Psoas muscle (tissue), 8 donors: ENCODE data around the gene TMEM239. TPM values are rescaled to one million over a fixed set of nuclear protein-coding genes. Genes with fewer than 3 reads are reported as not detected.

ENCODE experiments used
- ATAC-seq, 4 donors: fragments of 200-7000 bp; cut with Tn5 transposase; one replicate each; pipeline ENCODE4 v1.9.1; 2020; ENCODE audit warnings: moderate library complexity in 3 of 4, mild to moderate bottlenecking in 2 of 4
- DNase-seq, 2 donors: peaks; one replicate each; pipeline ENCODE4 v3.0.0-alpha.2; 2020
- H3K27ac ChIP-seq: fragments of 200-600 bp; one replicate; pipeline ENCODE4 v1.8.0; 2022
- H3K27me3 ChIP-seq, 3 donors: fragments of 200-600 bp in 1 of 3; one replicate each; pipeline versions ENCODE4 v1.6.1 to v1.8.0; 2013 to 2022; ENCODE audit warnings: low read length in 2 of 3, mild to moderate bottlenecking in 2 of 3, moderate library complexity in 1 of 3; ENCODE audit not compliant: insufficient read depth in 3 of 3
- H3K36me3 ChIP-seq, 2 donors: fragments of 200-600 bp in 1 of 2; one replicate each; pipeline versions ENCODE4 v1.6.1 to v1.8.0; 2013 to 2022; ENCODE audit warnings: low read depth in 1 of 2, mild to moderate bottlenecking in 1 of 2, moderate library complexity in 1 of 2; ENCODE audit not compliant: insufficient read depth in 1 of 2
- H3K4me1 ChIP-seq: fragments of 200-600 bp; one replicate; pipeline ENCODE4 v1.8.0; 2022
- H3K4me3 ChIP-seq: fragments of 200-600 bp; one replicate; pipeline ENCODE4 v1.8.0; 2022; ENCODE audit warnings: mild to moderate bottlenecking
- H3K9me3 ChIP-seq: fragments of 200-600 bp; one replicate; pipeline ENCODE4 v1.8.0; 2022
- CTCF ChIP-seq: fragments of 200-600 bp; IDR thresholded peaks from one replicate; pipeline ENCODE4 v1.8.0; 2022; ENCODE audit warnings: antibody characterized with exemption
- WGBS, 3 donors: extraction: QIAGEN DNeasy Blood & Tissue Kit; methylation state at CpG; one replicate each; pipeline versions ENCODE4 v1.1.6 to v1.1.7; 2013; 5-methylcytosine and 5-hydroxymethylcytosine counted together
- intact Hi-C, 2 donors: fragments of 100-400 bp; cut with DNase I; formaldehyde crosslinking; loops; one replicate each; pipeline versions ENCODE4 v1.11.0 to v1.14.2; 2022
- polyA plus RNA-seq, 3 donors: library from polyadenylated mRNA; stranded (reverse); fragments of 200-250 nt; gene quantifications; one replicate each; pipeline ENCODE4 v1.2.3, GENCODE V29; 2013
- total RNA-seq, 4 donors: library from RNA; stranded (reverse); fragmentation: NEBNext Ultra II Directional in 2 of 4; extraction: Animal tissue kit (Norgen Biotek cat#: 25700) in 2 of 4; gene quantifications; one replicate each; pipeline versions ENCODE4 v1.2.1 to v1.2.4, GENCODE V29; 2021 to 2023
- donor health status: healthy with polysubstance abuse.
- donor health status: DM: no; HTN: no; CAD: no; lungs with moderate emphysema.
- donor health status: Bipolar disorder and iron deficiency.
- donor health status: healthy.
- donor health status: DM: yes; HTN: yes; CAD: no.
- donor health status: DM: no; HTN: no; CAD: no.
- donor health status: DM: no; HTN: no; CAD: no.
- donor health status: DM: yes; HTN: yes; CAD: no.

The TMEM239 gene
- total and polyA plus RNA-seq, 7 donors, result not detected

- 73 to 78% (median 76%) methylated on average over 6 of the region's 6 CpGs for WGBS, 3 donors
- TF ChIP-seq CTCF, result no peak
- ATAC-seq, result no peak
- Histone ChIP-seq H3K27ac (no peak overlapping the region), H3K27me3 (peaks cover 0 to 80% (median 33%) of the 10 kb centered on the region in 3 donors), H3K9me3 (no peaks in the 10 kb centered on the region), H3K4me1 (no peaks in the 10 kb centered on the region), H3K4me3 (no peak overlapping the region), H3K36me3 (no peaks in the 10 kb centered on the region)
- no peak for DNase-seq
- intact Hi-C loops, result no loop called here
Measured at GRCh38 chr20:2798814-2799213, 17.4 kb upstream of the TMEM239 start.

GRCh38 chr20:2799271-2799670, 16.9 kb upstream of the TMEM239 start:
- no peak for TF ChIP-seq CTCF
- Histone ChIP-seq H3K27ac (no peak overlapping the region), H3K4me3 (peak overlapping the region; percentile 28), H3K27me3 (peaks cover 0 to 80% (median 33%) of the 10 kb centered on the region in 3 donors), H3K4me1 (no peaks in the 10 kb centered on the region), H3K9me3 (no peaks in the 10 kb centered on the region), H3K36me3 (no peaks in the 10 kb centered on the region)
- DNase-seq (no peak), ATAC-seq (no peak)
- intact Hi-C loops, result no loop called here
- 22 to 37% (median 26%) methylated on average over 9 of the region's 9 CpGs for WGBS, 3 donors

GRCh38 chr20:2799688-2800520, 16.3 kb upstream of the TMEM239 start:
- intact Hi-C loops, result no loop called here
- 1 to 3% (median 2%) methylated on average over 52 to 61 of the region's 61 CpGs for WGBS, 3 donors
- no peak overlapping the region for H3K27ac ChIP-seq
- no peaks in the 10 kb centered on the region for H3K36me3 ChIP-seq
- TF ChIP-seq CTCF, result no peak
- no peaks in the 10 kb centered on the region for H3K4me1 ChIP-seq
- H3K9me3 ChIP-seq, result no peaks in the 10 kb centered on the region
- peaks cover 0 to 84% (median 33%) of the 10 kb centered on the region in 3 donors for H3K27me3 ChIP-seq
- ATAC-seq (no peak), DNase-seq (no peak)
- H3K4me3 ChIP-seq, result peak overlapping the region; percentile 28

- H3K27me3 ChIP-seq, result peaks cover 0 to 86% (median 32%) of the 10 kb centered on the region in 3 donors
- H3K27ac ChIP-seq, result no peak within 1 kb of the TSS
- WGBS, 3 donors, result 2 to 4% (median 2%) methylated on average over 24 to 52 of the region's 52 CpGs
- DNase-seq (no peak), ATAC-seq (no peak)
- no peak for TF ChIP-seq CTCF
- intact Hi-C loops, result no loop called here
- no peaks in the 10 kb centered on the region for H3K4me1 ChIP-seq
- H3K4me3 ChIP-seq, result peak within 1 kb of the TSS; percentile 28
- no peaks in the 10 kb centered on the region for H3K36me3 ChIP-seq
- no peaks in the 10 kb centered on the region for H3K9me3 ChIP-seq
Measured at GRCh38 chr20:2800521-2801285, 15.5 kb upstream of the TMEM239 start, which contains the start of gene CPXM1. TSS of gene CPXM1 (minus strand) at chr20:2800627. CDS start at chr20:2800572, 55 bp downstream.
